ENCODE data around the gene SH3RF3.

SH3RF3 gene

DNA sequence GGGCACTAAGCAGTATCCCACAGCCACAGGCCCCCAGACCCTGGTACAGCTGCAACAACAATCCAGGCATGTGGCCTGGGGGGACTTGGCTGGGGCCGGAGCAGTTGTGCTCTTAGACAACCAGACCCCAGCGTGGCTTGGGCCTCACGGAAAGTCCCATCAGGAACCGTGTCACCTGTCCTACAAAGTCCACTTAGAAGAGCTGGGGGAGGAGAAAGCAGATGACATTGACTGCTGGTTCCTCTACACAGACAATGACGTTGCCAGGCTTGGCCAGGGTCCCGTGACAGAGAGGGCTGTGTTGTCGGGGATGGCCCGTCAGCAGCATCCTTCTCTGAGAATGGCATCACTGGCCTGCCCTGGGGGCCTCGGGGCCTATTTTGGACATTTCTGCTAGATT, 360.3 kb downstream of the SH3RF3 start:
- no peak for DNase-seq

DNA sequence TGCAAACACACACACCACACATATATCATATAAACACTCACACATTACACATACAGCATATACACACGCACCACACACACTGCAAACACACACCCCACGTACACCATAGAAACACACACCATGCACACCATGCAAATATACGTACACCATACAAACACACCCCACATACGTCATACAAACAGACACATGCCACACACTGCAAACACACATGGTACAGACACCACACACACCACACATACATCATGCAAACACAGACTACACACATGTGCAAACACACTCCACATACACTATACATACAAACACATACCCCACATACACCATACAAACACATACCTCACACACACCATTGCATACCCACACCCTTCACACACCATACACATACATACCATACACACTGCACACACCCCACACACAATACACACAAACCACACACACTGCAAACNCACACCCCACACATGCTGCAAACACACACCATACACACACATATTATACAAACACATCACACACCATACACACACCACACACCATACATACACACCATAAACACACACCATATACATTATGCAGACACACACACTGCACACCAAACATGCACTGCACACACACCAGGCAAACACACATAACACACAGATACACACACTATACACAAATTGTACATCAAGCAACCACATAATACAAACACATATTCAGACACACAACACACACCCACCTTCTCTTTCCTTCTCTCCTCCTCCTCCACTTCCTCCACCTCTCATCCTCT, 364.4 kb downstream of the SH3RF3 start:
- DNase-seq = no peak

DNA sequence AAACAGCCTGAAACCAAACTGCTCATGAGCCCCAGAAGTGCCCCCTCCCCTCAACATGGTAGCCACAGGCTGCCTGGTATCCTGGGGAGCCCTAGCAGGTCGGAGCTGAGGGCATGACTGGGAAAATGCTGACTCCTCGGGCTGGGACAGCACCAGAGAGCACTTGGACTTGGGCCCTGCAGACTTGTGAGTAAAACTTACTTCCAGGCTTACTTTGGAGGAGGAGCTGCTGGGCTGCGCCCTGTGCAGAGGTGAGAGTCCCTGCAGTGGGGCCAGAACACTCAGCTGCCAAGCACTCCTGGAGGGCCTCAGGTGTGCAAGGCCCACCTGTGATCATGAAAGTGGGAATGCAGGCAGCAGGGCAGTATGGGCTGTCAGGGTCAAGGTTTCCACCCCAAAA, 365.3 kb downstream of the SH3RF3 start:
- no peak for DNase-seq

- DNase-seq = no peak
Observed at GRCh38 chr2:109497463-109497862, 368.5 kb downstream of the SH3RF3 start.

DNA sequence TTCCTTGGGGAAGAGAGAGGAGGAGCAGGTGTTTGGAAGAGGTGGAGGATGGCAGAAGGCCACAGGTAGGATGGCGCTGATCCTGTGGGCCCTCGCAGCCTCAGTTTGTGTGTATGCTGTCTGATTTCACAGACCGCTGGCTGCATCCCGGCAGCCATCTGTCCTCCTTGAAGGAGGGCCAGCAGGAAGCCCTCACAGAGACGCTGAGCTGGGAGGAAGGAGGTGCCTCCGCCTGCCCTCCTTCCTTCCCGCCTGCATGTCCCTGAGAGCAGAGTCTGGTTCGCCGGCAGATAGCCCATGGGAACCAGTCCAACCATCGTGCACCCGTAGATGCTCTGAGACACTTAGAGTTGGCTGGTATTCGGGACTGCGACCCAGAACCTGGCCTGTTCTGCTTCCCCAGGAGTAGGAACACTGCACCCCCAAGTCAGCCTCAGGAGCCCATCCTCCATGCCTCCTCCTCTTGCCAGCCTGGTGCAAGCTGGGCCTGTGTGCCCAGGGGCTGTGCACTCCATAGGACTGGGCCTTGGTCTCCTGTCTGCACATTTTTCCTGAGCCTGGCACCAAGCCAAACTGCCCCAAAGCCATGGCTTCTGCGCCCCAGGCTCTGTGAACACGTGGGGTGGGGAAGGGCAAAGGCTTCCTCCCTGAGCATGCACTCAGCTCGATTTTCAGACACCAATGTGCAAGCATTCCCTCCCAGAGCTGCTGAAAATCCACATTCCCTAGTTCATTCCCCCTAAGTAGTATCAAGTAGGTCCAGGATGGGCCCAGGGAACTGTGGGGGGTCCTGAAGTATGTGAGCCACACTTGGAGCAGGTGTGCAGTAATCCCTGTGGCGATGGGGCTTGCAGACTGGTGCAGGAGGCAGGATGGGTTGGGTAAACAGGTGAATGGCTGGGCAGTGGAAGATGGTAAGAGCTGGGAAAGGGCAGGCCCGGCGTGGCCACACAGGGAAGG, 369.2 kb downstream of the SH3RF3 start:
- DNase-seq = no peak

GRCh38 chr2:109498906-109499305, 369.9 kb downstream of the SH3RF3 start:
- DNase-seq = no peak

DNA sequence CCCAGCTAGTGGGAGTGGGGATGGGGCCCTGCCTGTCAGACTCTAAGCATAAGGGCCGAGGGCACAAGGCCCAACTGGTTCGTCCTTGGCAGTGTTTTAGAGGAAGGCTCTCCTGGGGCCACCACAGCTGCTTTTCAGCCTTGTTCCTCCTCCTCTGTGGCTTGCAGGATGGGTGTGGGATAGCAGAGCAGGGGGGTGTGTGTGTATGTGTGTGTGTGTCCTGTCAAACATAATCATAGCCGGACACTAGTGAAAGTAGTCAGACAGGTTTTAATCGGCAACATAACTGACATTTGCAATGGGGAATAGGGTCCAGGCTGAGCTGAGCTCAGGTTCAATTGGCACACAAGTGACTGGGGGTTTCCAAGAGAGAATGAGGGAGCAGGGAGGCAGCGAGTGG, 370.6 kb downstream of the SH3RF3 start:
- DNase-seq = no peak

DNA sequence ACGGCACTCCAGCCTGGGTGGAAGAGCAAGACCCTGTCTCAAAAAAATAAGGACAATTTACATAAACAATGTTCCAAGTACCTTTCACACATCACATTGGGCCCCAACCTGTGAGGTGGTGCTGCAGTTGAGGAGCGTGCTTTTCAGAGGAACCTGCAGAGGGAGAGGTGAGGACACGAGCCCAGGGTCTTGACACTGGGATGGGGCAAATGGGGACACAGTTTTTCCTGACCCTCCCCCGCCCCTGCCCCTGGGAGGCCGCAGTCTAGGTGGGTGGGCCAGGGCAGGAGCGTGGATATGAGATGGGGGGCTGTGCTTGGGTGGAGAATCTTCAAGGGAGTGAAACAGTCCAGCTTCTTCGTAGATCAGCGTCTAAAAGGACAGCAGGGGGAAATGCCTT, 371.9 kb downstream of the SH3RF3 start:
- no peak for DNase-seq

GRCh38 chr2:109501461-109501860, 372.5 kb downstream of the SH3RF3 start:
- no peak for DNase-seq

GRCh38 chr2:109503191-109503590, 374.2 kb downstream of the SH3RF3 start:
- no peak for DNase-seq

DNA sequence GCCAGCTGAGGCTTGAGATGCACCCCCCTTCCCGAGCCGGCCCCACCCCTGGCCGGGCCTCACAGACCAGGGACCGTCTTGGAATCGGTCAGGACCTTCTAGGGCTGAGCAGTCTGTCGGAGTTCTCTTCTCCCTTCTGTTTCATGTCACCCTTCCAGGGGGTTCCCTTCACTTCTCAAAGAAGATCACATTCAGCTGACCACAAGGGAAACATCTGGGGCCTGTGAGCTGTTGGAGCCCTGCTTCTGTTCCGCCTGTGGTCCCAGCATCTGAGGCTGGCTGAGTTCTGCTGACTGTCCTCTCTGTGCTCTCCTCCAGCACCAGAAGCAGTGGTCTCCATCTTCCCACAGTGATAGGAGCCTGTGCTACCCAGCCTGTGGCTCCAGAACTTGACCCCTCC, 378.2 kb downstream of the SH3RF3 start:
- DNase-seq = no peak

- no peak for DNase-seq
Observed at GRCh38 chr2:109507828-109508227, 378.8 kb downstream of the SH3RF3 start.

- DNase-seq = no peak
Observed at GRCh38 chr2:109508556-109508955, 379.6 kb downstream of the SH3RF3 start.

DNA sequence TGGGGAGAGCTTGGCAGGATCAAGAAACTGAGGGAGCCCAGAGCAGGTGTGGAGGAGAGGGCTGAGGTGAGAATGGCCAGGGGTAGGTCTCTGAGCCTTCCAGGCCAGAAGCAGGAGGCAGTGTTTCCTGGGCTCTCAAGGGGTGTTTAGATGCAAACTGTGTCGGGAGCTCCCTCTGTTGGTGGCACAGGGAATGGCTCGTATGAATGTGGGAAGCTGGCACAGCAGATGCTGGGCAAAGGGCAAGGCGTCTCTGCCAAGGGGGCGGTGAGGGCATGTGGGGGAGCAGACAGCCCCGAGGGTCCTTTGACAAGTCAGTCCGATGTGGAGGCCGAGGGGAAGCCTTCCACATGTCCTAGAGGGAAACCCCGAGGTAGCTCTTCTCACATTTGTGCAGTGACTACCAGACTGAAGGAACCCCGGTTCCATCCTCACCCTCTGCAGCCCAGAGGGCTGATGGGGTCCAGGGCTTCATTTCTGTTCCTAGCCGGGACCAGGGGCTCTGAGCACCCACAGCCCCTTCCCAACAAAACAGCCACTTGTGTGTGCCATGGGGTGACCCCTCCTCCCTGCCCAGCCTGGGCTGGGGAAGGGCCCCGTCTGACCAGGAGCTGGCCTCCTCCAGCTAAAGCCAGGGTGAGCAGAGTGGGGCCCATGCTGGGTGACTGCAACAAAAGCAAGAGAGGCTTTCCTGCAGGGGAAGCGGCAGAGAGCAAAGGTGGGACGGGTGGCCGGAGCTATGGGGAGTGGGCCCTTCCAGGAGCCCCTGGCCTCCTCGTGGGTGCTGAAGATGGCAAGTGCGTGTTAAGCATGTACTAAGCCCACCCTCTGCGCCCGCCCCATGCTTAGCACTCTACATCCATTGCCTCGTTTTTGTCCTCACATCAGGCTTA, 381.4 kb downstream of the SH3RF3 start:
- DNase-seq = peak; percentile 59

GRCh38 chr2:109511168-109511567, 382.2 kb downstream of the SH3RF3 start:
- DNase-seq = no peak

DNA sequence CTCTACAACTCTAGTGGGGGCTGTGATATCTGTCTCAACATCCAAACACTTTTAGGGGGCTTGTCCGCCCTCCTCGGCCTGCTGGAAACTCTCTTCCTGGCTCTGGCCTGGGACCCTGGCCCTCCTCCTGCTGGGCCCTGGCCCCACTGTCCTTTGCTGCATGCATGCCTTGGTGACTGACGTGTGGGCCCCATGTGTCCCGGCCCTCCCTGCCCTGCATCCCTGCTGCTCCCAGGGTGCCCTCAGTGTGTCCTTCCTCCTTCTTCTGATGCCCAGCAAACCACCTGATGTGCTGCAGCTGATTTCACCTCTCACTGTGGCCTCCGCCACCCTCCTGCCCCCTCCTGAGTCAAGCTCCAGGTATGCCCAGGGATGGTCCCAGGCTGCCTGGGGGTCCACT, 383.1 kb downstream of the SH3RF3 start:
- DNase-seq = no peak

DNA sequence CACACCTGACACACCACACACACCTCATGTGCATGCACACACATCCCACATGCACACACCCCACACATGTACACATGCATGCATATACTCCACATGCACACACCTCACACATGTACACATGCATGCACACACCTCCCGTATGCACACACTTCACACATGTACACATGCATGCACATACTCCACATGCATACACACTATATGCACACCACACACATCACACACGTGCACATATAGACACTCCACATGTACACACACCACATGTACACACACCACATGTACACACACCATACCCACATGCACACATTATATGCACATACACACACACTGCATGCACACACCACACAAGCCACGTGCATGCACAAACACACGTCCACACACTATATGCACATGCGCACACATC, 384.2 kb downstream of the SH3RF3 start:
- no peak for DNase-seq

- DNase-seq = no peak
Observed at GRCh38 chr2:109513749-109514588, 385.0 kb downstream of the SH3RF3 start.

GRCh38 chr2:109514857-109515256, 385.9 kb downstream of the SH3RF3 start:
- no peak for DNase-seq

DNA sequence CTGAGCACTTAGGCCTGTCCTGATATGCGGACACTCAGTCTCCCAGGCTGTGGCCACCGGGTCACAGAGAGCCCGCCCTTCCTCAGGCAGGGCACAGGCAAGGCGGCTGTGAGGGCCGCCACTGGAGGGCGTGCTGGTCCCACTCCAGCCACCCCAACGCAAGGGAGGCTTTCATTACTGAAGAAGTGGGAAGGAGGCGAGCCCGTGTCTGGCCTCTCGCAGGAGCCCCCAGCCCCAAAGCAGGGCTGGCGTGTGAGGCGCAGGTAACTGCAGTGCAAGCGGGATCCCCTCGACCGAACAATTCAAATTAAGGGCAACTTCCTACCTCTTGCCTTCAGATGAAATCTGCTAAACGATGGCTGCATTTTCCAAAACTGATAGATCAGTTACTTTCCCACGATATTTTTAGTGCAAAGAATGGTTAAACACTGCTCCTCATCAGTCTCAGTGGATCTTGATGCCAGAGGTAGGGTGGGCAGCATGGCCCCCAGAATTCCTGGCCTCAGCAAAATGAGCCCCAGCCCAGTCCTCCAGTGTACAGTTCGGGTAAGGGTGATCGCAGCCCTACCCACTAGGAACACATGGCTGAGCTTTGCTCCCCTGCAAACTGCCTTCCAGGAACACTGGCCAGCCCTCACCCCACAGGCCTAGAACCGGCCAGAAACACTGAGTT, 387.6 kb downstream of the SH3RF3 start:
- DNase-seq = no peak

- no peak for DNase-seq
Observed at GRCh38 chr2:109517118-109517889, 388.3 kb downstream of the SH3RF3 start.

Measured in NCI-H1105 (cell line).